Neural cell (in vitro differentiated cells): ENCODE results near the gene SELENON. TPM values are rescaled to one million over a fixed set of nuclear protein-coding genes. Genes with fewer than 3 reads are reported as not detected.

Source experiments
- H2AFZ ChIP-seq: fragments of 200-600, 300-800 bp; sonication (generic), shearing (Covaris generic); 2 replicates; pipeline ENCODE4 v1.6.0; 2014; ENCODE audit warnings: low read depth, mild to moderate bottlenecking, antibody characterized with exemption, low read length, moderate library complexity
- H3F3A ChIP-seq: fragments of 200-600 bp; shearing (Covaris generic); 2 replicates; pipeline ENCODE4 v1.6.1; 2016; ENCODE audit warnings: mild to moderate bottlenecking, moderate library complexity, mixed read lengths, antibody characterized with exemption, low read length; ENCODE audit not compliant: insufficient read depth, poor library complexity, severe bottlenecking
- H3K27ac ChIP-seq: fragments of 200-600, 300-800 bp; sonication (generic), shearing (Covaris generic); 2 replicates; pipeline ENCODE4 v1.5.1; 2014; ENCODE audit warnings: mild to moderate bottlenecking, low read length, moderate library complexity
- H3K27me3 ChIP-seq: fragments of 300-800, 200-600 bp; sonication (generic), shearing (Covaris generic); 2 replicates; pipeline ENCODE4 v1.6.0; 2014; ENCODE audit warnings: mild to moderate bottlenecking, low read depth, low read length, moderate library complexity; ENCODE audit not compliant: insufficient read depth
- H3K36me3 ChIP-seq: fragments of 300-800, 200-600 bp; sonication (generic), shearing (Covaris generic); 2 replicates; pipeline ENCODE4 v1.5.1; 2014; ENCODE audit warnings: mild to moderate bottlenecking, antibody characterized with exemption, low read length, moderate library complexity; ENCODE audit not compliant: insufficient read depth
- H3K4me2 ChIP-seq: fragments of 300-800, 200-600 bp; sonication (generic), shearing (Covaris generic); 2 replicates; pipeline ENCODE4 v1.6.0; 2014; ENCODE audit warnings: mild to moderate bottlenecking, low read length
- H3K4me3 ChIP-seq: fragments of 300-800, 200-600 bp; sonication (generic), shearing (Covaris generic); 2 replicates; pipeline ENCODE4 v1.5.1; 2014; ENCODE audit warnings: mild to moderate bottlenecking, low read length, moderate library complexity
- H3K79me2 ChIP-seq: fragments of 200-600 bp; shearing (Covaris generic); replicated peaks from 2 replicates; pipeline ENCODE4 v1.6.0; 2014; ENCODE audit warnings: mild to moderate bottlenecking, low read length, moderate library complexity; ENCODE audit not compliant: insufficient read depth
- H3K9ac ChIP-seq: fragments of 300-800, 200-600 bp; sonication (generic), shearing (Covaris generic); 2 replicates; pipeline ENCODE4 v1.6.1; 2016; ENCODE audit warnings: mild to moderate bottlenecking, low read length, mixed read lengths
- H3K9me2 ChIP-seq: fragments of 200-600 bp; shearing (Covaris generic); 2 replicates; pipeline ENCODE4 v1.6.1; 2016; ENCODE audit warnings: mild to moderate bottlenecking, low read length, mixed read lengths; ENCODE audit not compliant: insufficient read depth
- H3K9me3 ChIP-seq: fragments of 200-600, 300-800 bp; sonication (generic), shearing (Covaris generic); 2 replicates; pipeline ENCODE4 v1.6.1; 2016; ENCODE audit warnings: mild to moderate bottlenecking, mixed run types, low read length, moderate library complexity, mixed read lengths
- H4K20me1 ChIP-seq: fragments of 200-600 bp; shearing (Covaris generic); 2 replicates; pipeline ENCODE4 v1.6.1; 2016; ENCODE audit warnings: mild to moderate bottlenecking, mixed run types; ENCODE audit not compliant: insufficient read depth
- CTCF ChIP-seq: fragments of 450-650 bp; IDR thresholded peaks from 2 replicates; pipeline ENCODE4 v1.5.1; 2014; ENCODE audit warnings: antibody characterized with exemption, mild to moderate bottlenecking, moderate library complexity; ENCODE audit not compliant: poor library complexity, severe bottlenecking
- EP300 ChIP-seq: fragments of 450-650 bp; conservative IDR thresholded peaks from 2 replicates; pipeline ENCODE4 v1.6.1; 2014; ENCODE audit warnings: antibody characterized with exemption, mild to moderate bottlenecking, moderate library complexity; ENCODE audit not compliant: poor library complexity, severe bottlenecking
- EZH2 ChIP-seq: fragments of 200-600, 300-800 bp; shearing (Covaris generic), sonication (generic); IDR thresholded peaks from 2 replicates; pipeline ENCODE4 v1.6.1; 2014; ENCODE audit warnings: antibody characterized with exemption, low read length, borderline replicate concordance, mild to moderate bottlenecking; ENCODE audit not compliant: insufficient read depth, poor library complexity, severe bottlenecking
- MXI1 ChIP-seq: fragments of 450-650 bp; conservative IDR thresholded peaks from 2 replicates; pipeline ENCODE4 v1.6.1; 2014; ENCODE audit warnings: antibody characterized with exemption, mild to moderate bottlenecking; ENCODE audit not compliant: poor library complexity, severe bottlenecking
- POLR2AphosphoS5 ChIP-seq: IDR thresholded peaks from 2 replicates; pipeline ENCODE4 v1.6.1; 2012
- RAD21 ChIP-seq: fragments of 450-650 bp; conservative IDR thresholded peaks from 2 replicates; pipeline ENCODE4 v1.6.1; 2014; ENCODE audit warnings: antibody characterized with exemption, mild to moderate bottlenecking, moderate library complexity
- REST ChIP-seq: IDR thresholded peaks from 2 replicates; pipeline ENCODE4 v1.6.1; 2012; ENCODE audit warnings: borderline replicate concordance
- SMC3 ChIP-seq: fragments of 450-650 bp; conservative IDR thresholded peaks from 2 replicates; pipeline ENCODE4 v1.6.1; 2014; ENCODE audit warnings: antibody characterized with exemption, mild to moderate bottlenecking, moderate library complexity; ENCODE audit not compliant: poor library complexity
- TAF1 ChIP-seq: IDR thresholded peaks from 2 replicates; pipeline ENCODE4 v1.6.1; 2012; ENCODE audit warnings: low read depth
- polyA plus RNA-seq: library from polyadenylated mRNA; depleted of rRNA; stranded (reverse); fragments of >200 nt; gene quantifications from 2 replicates; pipeline ENCODE4 v1.2.3, GENCODE V29; 2014

Gene SELENON
- polyA plus RNA-seq, 1 donor from 2014 or later: 6.5 TPM

- no peak overlapping the region for H3K27ac ChIP-seq
- H3K4me2 ChIP-seq: no peak overlapping the region
- no peaks in the 10 kb centered on the region for H3K27me3 ChIP-seq
- no peaks in the 10 kb centered on the region for H4K20me1 ChIP-seq
- TF ChIP-seq REST: no peak
- no peak for TF ChIP-seq CTCF
- no peak for TF ChIP-seq SMC3
- no peak for TF ChIP-seq POLR2AphosphoS5
- no peak for TF ChIP-seq TAF1
- no peak for TF ChIP-seq EP300
- TF ChIP-seq MXI1: no peak
- no peak for TF ChIP-seq RAD21
- TF ChIP-seq EZH2: no peak
- no peaks in the 10 kb centered on the region for H3K9me3 ChIP-seq
- no peak overlapping the region for H2AFZ ChIP-seq
- no peaks in the 10 kb centered on the region for H3K36me3 ChIP-seq
- no peaks in the 10 kb centered on the region for H3K79me2 ChIP-seq
- H3K9ac ChIP-seq: no peak overlapping the region
- H3K4me3 ChIP-seq: no peak overlapping the region
- no peaks in the 10 kb centered on the region for H3F3A ChIP-seq
- no peaks in the 10 kb centered on the region for H3K9me2 ChIP-seq
These were observed 5.9 kb downstream of the SELENON start for GRCh38 chr1:25805863-25806225.

- H3K79me2 ChIP-seq: no peaks in the 10 kb centered on the region
- H3K9me3 ChIP-seq: no peaks in the 10 kb centered on the region
- no peaks in the 10 kb centered on the region for H4K20me1 ChIP-seq
- H3K4me3 ChIP-seq: no peak overlapping the region
- TF ChIP-seq POLR2AphosphoS5: no peak
- no peak for TF ChIP-seq EP300
- H3K9me2 ChIP-seq: no peaks in the 10 kb centered on the region
- no peaks in the 10 kb centered on the region for H3K36me3 ChIP-seq
- no peak overlapping the region for H2AFZ ChIP-seq
- H3K27ac ChIP-seq: no peak overlapping the region
- no peak overlapping the region for H3K9ac ChIP-seq
- no peaks in the 10 kb centered on the region for H3K27me3 ChIP-seq
- H3K4me2 ChIP-seq: no peak overlapping the region
- no peaks in the 10 kb centered on the region for H3F3A ChIP-seq
These were observed 6.4 kb downstream of the SELENON start for GRCh38 chr1:25806418-25806817.
